ENCODE results near the gene MTHFSD.

DNA sequence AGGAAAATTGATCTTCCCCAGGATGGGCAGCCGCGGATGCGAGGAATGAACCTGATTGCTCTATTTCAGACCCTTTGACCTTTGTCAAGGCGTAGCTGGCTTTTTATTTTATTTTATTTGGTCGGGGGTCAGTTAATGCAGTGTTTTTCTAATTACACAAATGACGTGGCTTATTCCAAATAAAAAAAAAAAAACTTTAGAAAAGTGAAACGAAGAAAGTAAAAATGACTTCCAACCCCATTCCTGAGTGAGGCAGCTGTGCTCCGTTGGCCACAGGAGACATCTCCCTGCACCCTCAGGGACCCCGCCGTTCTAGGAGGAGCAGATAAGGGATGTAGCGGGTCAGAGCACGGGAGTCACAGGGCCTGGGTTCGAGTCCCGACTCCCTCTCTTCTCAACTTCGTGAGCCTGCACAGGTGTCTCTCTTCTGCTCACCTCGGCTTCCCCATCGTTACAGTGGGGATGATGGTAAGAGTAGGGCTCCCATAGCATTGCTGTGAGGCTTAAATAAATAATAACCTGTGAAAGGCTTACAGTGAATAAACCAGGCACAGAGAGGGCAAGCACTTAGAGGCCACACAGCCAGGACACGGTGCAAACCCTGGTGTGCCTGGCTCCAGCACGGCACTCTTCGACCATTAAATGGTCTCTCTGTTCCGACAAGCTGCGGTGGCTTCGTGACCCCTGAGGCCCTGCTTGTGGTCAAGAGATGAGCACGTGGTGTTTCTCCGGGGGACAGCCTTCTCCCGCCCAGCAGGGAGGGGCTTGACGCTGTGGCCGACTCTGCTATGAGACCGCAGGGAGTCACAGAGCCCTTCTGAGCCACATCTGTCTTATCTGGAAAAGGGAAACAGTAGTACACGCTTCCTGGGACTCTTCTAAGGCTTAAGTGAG lies 34.5 kb downstream of the MTHFSD start:
- TF ChIP-seq FOXA1 (IDR thresholded peaks at IDR 0.05) (no peak), ZNF384 (IDR thresholded peaks at IDR 0.05) (no peak), ELF4 (IDR thresholded peaks at IDR 0.05) (no peak), FOXM1 (IDR thresholded peaks at IDR 0.05; ENCODE audit: borderline replicate concordance) (no peak), SP1 (IDR thresholded peaks at IDR 0.05) (no peak), ARNT (IDR thresholded peaks at IDR 0.05) (no peak), L3MBTL2 (conservative IDR thresholded peaks at IDR 0.05) (no peak), TARDBP (IDR thresholded peaks at IDR 0.05) (no peak), NFRKB (IDR thresholded peaks at IDR 0.05) (no peak), FOXK2 (IDR thresholded peaks at IDR 0.05) (no peak), BHLHE40 (IDR thresholded peaks at IDR 0.05; ENCODE audit: borderline replicate concordance) (no peak), LEF1 (IDR thresholded peaks at IDR 0.05; ENCODE audit: borderline replicate concordance) (no peak), SUZ12 (IDR thresholded peaks at IDR 0.05) (no peak)
- TF ChIP-seq, protein P1, sequence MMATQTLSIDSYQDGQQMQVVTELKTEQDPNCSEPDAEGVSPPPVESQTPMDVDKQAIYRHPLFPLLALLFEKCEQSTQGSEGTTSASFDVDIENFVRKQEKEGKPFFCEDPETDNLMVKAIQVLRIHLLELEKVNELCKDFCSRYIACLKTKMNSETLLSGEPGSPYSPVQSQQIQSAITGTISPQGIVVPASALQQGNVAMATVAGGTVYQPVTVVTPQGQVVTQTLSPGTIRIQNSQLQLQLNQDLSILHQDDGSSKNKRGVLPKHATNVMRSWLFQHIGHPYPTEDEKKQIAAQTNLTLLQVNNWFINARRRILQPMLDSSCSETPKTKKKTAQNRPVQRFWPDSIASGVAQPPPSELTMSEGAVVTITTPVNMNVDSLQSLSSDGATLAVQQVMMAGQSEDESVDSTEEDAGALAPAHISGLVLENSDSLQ (IDR thresholded peaks at IDR 0.05): no peak
